ENCODE results near the gene PANK4.

PANK4 gene

DNA sequence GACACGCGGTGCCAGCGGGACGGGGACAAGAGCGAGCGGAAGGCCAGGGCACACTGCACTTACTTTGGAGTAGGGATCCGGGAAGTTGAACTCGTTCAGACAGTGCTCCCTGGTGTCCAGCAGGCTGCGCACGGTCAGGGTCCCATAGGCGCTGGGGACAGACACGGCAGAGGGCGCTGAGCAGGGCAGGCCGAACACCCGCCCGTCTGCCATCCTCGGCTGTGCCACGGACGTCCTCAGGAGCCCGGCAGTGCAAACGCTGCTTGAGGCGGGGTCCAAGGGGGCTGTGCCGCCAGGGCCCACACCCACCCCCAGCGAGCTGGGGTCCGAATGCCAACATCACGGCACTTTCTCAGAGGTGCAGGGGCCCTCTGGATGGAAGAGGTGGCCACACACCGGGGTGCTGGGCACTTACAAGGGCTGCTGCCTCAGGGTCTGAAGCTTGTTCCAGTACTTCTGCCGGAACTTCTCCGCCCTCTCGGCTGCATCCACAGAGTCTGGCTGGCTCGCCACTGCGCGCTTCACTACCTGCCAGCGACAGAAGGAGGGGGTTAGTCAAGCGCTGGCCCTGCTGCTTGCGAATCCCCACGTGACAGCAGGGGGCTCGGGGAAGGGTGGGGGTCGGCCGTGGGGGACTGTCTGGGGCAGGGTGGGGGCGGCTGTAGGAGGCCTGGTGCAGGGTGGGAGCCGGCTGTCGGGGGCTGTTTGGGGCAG lies 12.3 kb downstream of the PANK4 start:
- TF ChIP-seq CTCF (IDR thresholded peaks at IDR 0.05): no peak
- Mint-ChIP-seq H3K4me1 (peaks cover 7% of the 10 kb centered on the region), H3K4me3 (no peak overlapping the region), H3K9me3 (no peaks in the 10 kb centered on the region), H3K27me3 (ENCODE audit: low read depth, poor library complexity) (no peaks in the 10 kb centered on the region), H3K27ac (no peak overlapping the region), H3K36me3 (ENCODE audit: low read depth) (peaks cover 9% of the 10 kb centered on the region)
- peak; percentile 33 for DNase-seq

GRCh38 chr1:2512862-2513421 lies 13.5 kb downstream of the PANK4 start:
- Mint-ChIP-seq H3K27ac (no peak overlapping the region), H3K4me1 (peaks cover 5% of the 10 kb centered on the region), H3K27me3 (ENCODE audit: low read depth, poor library complexity) (no peaks in the 10 kb centered on the region), H3K9me3 (no peaks in the 10 kb centered on the region), H3K36me3 (ENCODE audit: low read depth) (peaks cover 9% of the 10 kb centered on the region), H3K4me3 (no peak overlapping the region)
- no peak for TF ChIP-seq CTCF (IDR thresholded peaks at IDR 0.05)
- no peak for DNase-seq

DNA sequence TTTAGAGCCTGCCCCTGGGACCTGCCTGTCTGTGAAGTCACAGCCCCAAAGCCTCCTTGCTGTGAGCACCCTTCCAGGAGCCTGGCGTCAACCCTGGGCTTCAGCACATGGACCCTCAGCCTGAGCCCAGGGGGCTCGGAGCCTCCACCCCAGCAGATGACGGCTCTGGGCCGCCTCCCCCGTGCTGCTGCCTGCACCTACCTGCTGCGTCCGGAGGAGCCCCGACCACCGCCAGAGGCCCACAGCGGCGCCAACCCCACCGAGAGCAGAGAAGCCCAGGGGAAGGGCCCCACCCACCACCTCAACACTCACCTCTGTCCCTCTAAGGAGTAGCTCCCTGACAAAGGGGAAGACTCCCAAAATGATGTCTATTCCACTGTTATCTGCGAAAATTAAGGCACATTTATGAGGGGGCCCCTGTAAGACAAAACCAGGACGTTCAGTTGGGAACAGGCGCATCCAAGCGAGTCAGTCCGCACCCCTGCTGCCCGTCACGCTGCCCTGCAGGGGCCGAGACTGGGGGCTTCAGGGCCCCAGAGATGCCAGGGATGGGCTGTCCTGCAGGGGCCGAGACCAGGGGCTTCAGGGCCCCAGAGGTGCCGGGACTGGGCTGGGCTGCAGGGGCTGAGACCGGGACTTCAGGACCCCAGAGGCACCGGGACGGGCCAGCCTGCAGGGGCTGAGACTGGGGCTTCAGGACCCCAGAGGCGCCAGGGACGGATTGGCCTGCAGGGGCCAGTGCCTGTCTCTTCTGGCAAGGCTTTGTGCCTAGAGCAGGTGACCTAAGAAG lies 15.8 kb downstream of the PANK4 start:
- no peaks in the 10 kb centered on the region for H3K27me3 Mint-ChIP-seq (ENCODE audit: low read depth, poor library complexity)
- peaks cover 5% of the 10 kb centered on the region for H3K36me3 Mint-ChIP-seq (ENCODE audit: low read depth)
- H3K9me3 Mint-ChIP-seq: no peaks in the 10 kb centered on the region
- H3K4me1 Mint-ChIP-seq: no peaks in the 10 kb centered on the region
- DNase-seq: no peak
- no peak overlapping the region for H3K27ac Mint-ChIP-seq
- TF ChIP-seq CTCF (IDR thresholded peaks at IDR 0.05): no peak
- H3K4me3 Mint-ChIP-seq: no peak overlapping the region

DNA sequence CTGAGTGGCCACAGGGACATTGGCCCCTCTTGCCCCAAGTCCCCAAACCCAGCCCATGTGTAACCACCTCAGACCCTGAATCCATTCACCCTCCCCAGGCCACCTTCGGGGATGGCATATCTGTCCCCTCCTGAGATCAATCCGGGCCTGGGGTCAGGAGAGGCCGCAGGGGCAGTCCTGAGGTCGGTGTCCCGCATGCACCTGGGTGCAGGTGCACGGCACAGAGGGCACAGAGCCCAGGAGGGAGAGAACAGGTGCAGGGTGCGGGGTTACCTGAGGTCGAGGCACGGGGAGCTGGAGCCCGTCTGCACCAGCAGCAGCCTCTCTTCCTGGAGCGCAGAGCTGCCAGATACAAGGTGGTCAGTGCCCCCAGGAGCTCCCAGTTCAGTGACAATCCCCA lies 16.8 kb downstream of the PANK4 start:
- Mint-ChIP-seq H3K27ac (no peak overlapping the region), H3K4me3 (no peak overlapping the region), H3K4me1 (no peaks in the 10 kb centered on the region), H3K9me3 (no peaks in the 10 kb centered on the region), H3K36me3 (ENCODE audit: low read depth) (peaks cover 5% of the 10 kb centered on the region), H3K27me3 (ENCODE audit: low read depth, poor library complexity) (no peaks in the 10 kb centered on the region)
- DNase-seq: no peak
- no peak for TF ChIP-seq CTCF (IDR thresholded peaks at IDR 0.05)

GRCh38 chr1:2508751-2509150 lies 17.6 kb downstream of the PANK4 start:
- Mint-ChIP-seq H3K4me3 (no peak overlapping the region), H3K4me1 (no peaks in the 10 kb centered on the region), H3K27me3 (ENCODE audit: low read depth, poor library complexity) (no peaks in the 10 kb centered on the region), H3K27ac (no peak overlapping the region), H3K9me3 (no peaks in the 10 kb centered on the region), H3K36me3 (ENCODE audit: low read depth) (peaks cover 5% of the 10 kb centered on the region)
- TF ChIP-seq CTCF (IDR thresholded peaks at IDR 0.05): no peak
- DNase-seq: no peak
